ENCODE data around the gene BPGM. TPM values are rescaled to one million over a fixed set of nuclear protein-coding genes. Genes with fewer than 3 reads are reported as not detected.

BPGM gene
- total and polyA plus RNA-seq, 2 donors (not counting 1 experiment from before 2014, with no cell fraction given): 7.0 to 9.7 TPM

DNA sequence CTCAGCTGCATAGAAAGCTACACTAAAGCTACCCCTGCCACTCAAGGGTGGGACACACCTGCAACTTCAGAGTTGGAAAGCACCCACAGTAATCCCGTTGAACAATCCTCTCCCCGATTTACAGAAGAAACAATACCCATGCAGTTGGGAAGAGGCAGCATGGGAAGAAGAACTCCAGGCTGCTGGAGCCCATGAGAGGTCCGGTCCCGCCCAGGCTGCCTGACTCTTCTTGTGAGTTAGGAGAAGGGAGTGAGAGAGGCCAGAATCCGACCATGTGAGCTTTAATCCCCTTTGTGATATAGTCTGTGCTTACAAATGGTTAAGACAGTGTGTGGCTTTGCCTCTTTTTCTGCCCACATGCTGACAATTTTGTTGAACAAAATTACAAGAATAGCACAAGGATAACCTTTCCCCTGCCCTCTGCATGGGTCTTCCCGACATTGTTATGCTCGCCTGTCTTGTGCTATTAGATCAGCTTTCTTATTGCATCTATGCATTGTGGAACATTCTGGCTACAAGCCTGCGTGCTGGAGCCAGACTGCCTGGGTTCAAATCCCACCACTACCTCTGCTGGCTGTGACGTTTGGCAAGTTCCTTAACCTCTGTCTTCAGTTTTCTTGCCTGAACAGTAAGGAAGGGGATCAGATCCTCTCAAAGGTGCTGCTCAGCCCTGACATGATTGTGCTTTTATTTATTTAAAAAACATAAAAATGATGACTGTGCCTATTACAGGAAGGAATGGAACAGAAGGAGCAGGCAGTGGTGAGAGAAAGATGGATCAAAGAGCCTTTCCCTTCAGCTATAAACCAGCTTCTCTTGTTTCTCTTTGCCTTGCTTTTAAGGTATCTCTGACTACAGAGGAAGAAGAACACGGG, 56.0 kb downstream of the BPGM start:
- Histone ChIP-seq H3K36me3 (replicated peaks in 1 of 2; ENCODE audit: control extremely low read depth in 1 of 2, control insufficient read depth in 1 of 2, extremely low read depth in 1 of 2, insufficient read depth in 2 of 2, low read length in 1 of 2) (no peaks in the 10 kb centered on the region), H3K4me2 (replicated peaks; ENCODE audit: low read depth, low read length, poor library complexity, severe bottlenecking) (no peak overlapping the region), H4K20me1 (ENCODE audit: control insufficient read depth, insufficient read depth, low read length, poor library complexity, severe bottlenecking) (no peaks in the 10 kb centered on the region), H3K27ac (ENCODE audit: low read length in 2 of 2) (no peak overlapping the region), H3K4me1 (ENCODE audit: control insufficient read depth in 2 of 2, insufficient read depth in 2 of 2, low read length in 2 of 2) (no peaks in the 10 kb centered on the region), H3K9ac (ENCODE audit: low read length) (no peak overlapping the region), H3K27me3 (replicated peaks in 1 of 4; ENCODE audit: control extremely low read depth in 1 of 4, control insufficient read depth in 3 of 4, insufficient read depth in 4 of 4, low read length in 3 of 4) (no peaks in the 10 kb centered on the region), H3K4me3 (ENCODE audit: control extremely low read depth in 1 of 5, extremely low read depth in 1 of 5, insufficient read depth in 1 of 5, low read depth in 2 of 5, low read length in 4 of 5) (no peak overlapping the region), H3K9me3 (ENCODE audit: control extremely low read depth in 1 of 3, control insufficient read depth in 2 of 3, insufficient read depth in 1 of 3, low read length in 2 of 3) (no peaks in the 10 kb centered on the region), H2AFZ (ENCODE audit: insufficient read depth, low read depth, low read length, poor library complexity, severe bottlenecking) (no peak overlapping the region), H3K79me2 (ENCODE audit: control insufficient read depth, insufficient read depth, low read length) (no peaks in the 10 kb centered on the region)
- DNase-seq (no peak), ATAC-seq (ENCODE audit: low read depth) (no peak)
- Mint-ChIP-seq H3K4me1 (no peaks in the 10 kb centered on the region), H3K27me3 (peaks cover 12% of the 10 kb centered on the region), H3K27ac (no peak overlapping the region), H3K9me3 (ENCODE audit: insufficient read depth) (no peaks in the 10 kb centered on the region), H3K4me3 (no peak overlapping the region)
- TF ChIP-seq EZH2 (IDR thresholded peaks at IDR 0.05; ENCODE audit: borderline replicate concordance, insufficient read depth, low read depth, low read length, poor library complexity, severe bottlenecking): no peak
- TF ChIP-seq, protein P1, sequence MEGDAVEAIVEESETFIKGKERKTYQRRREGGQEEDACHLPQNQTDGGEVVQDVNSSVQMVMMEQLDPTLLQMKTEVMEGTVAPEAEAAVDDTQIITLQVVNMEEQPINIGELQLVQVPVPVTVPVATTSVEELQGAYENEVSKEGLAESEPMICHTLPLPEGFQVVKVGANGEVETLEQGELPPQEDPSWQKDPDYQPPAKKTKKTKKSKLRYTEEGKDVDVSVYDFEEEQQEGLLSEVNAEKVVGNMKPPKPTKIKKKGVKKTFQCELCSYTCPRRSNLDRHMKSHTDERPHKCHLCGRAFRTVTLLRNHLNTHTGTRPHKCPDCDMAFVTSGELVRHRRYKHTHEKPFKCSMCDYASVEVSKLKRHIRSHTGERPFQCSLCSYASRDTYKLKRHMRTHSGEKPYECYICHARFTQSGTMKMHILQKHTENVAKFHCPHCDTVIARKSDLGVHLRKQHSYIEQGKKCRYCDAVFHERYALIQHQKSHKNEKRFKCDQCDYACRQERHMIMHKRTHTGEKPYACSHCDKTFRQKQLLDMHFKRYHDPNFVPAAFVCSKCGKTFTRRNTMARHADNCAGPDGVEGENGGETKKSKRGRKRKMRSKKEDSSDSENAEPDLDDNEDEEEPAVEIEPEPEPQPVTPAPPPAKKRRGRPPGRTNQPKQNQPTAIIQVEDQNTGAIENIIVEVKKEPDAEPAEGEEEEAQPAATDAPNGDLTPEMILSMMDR (IDR thresholded peaks at IDR 0.05): no peak
- CTCF ChIA-PET: interaction anchor here (0.5 to 3.7 kb wide), 9 partner anchors 16 to 523 kb away, joined by 3 to 43 read pairs (median 3); no protein-coding TSS in a partner anchor
- POLR2A ChIA-PET: no interaction called here
- intact Hi-C loops (cut with micrococcal nuclease): no loop called here
- 89% methylated on average over 6 of the region's 10 CpGs for WGBS (ENCODE audit: insufficient coverage)

DNA sequence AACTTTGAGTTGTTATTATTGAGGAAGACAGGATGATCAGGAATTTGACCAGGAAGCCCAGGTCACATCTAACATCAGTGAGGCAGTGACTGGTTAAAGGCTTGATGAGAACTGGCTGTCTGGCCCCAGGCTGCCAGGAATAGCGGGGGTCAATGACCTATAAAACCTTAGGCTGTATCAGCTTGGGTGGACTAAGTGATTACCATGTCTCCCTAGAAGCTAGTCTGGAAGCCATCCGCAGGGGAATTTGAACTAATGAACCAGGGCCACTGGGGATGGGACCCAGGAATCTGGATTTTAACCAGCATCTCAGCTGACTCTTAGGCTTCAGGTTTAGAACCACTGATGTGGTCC, 56.6 kb downstream of the BPGM start:
- Mint-ChIP-seq H3K9me3 (ENCODE audit: insufficient read depth) (no peaks in the 10 kb centered on the region), H3K4me3 (no peak overlapping the region), H3K4me1 (no peaks in the 10 kb centered on the region), H3K27ac (no peak overlapping the region), H3K27me3 (peaks cover 12% of the 10 kb centered on the region)
- H3K4me3 ChIP-seq (ENCODE audit: control extremely low read depth in 1 of 5, extremely low read depth in 1 of 5, insufficient read depth in 1 of 5, low read depth in 2 of 5, low read length in 4 of 5): no peak overlapping the region
- H3K9ac ChIP-seq (ENCODE audit: low read length): no peak overlapping the region
- no peak for DNase-seq
- no peaks in the 10 kb centered on the region for H3K79me2 ChIP-seq (ENCODE audit: control insufficient read depth, insufficient read depth, low read length)
- ATAC-seq (ENCODE audit: low read depth): no peak
- no peak overlapping the region for H3K27ac ChIP-seq (ENCODE audit: low read length in 2 of 2)
- no peak overlapping the region for H3K4me2 ChIP-seq (replicated peaks; ENCODE audit: low read depth, low read length, poor library complexity, severe bottlenecking)
- no peaks in the 10 kb centered on the region for H3K9me3 ChIP-seq (ENCODE audit: control extremely low read depth in 1 of 3, control insufficient read depth in 2 of 3, insufficient read depth in 1 of 3, low read length in 2 of 3)
- no peaks in the 10 kb centered on the region for H3K4me1 ChIP-seq (ENCODE audit: control insufficient read depth in 2 of 2, insufficient read depth in 2 of 2, low read length in 2 of 2)
- H4K20me1 ChIP-seq (ENCODE audit: control insufficient read depth, insufficient read depth, low read length, poor library complexity, severe bottlenecking): no peaks in the 10 kb centered on the region
- TF ChIP-seq, protein P1 (IDR thresholded peaks at IDR 0.05): no peak
- TF ChIP-seq EZH2 (IDR thresholded peaks at IDR 0.05; ENCODE audit: borderline replicate concordance, insufficient read depth, low read depth, low read length, poor library complexity, severe bottlenecking): no peak
- intact Hi-C loops (cut with micrococcal nuclease): no loop called here
- 92% methylated on average over 2 of the region's 2 CpGs for WGBS (ENCODE audit: insufficient coverage)
- H3K36me3 ChIP-seq (replicated peaks in 1 of 2; ENCODE audit: control extremely low read depth in 1 of 2, control insufficient read depth in 1 of 2, extremely low read depth in 1 of 2, insufficient read depth in 2 of 2, low read length in 1 of 2): no peaks in the 10 kb centered on the region
- H3K27me3 ChIP-seq (replicated peaks in 1 of 4; ENCODE audit: control extremely low read depth in 1 of 4, control insufficient read depth in 3 of 4, insufficient read depth in 4 of 4, low read length in 3 of 4): no peaks in the 10 kb centered on the region
- CTCF ChIA-PET: interaction anchor here (0.9 to 3.7 kb wide), 3 partner anchors 16 to 70 kb away, joined by 3 to 43 read pairs (median 5); no protein-coding TSS in a partner anchor
- POLR2A ChIA-PET: no interaction called here
- no peak overlapping the region for H2AFZ ChIP-seq (ENCODE audit: insufficient read depth, low read depth, low read length, poor library complexity, severe bottlenecking)
